NCI-H1048 (cell line): ENCODE measurements around the gene LINGO3.
"Not testable (repeated sequence)": the region's sequence is repeated elsewhere in the genome, so short reads cannot be mapped to it uniquely, and the experiment has no call there.

Experiments used
- DNase-seq: peaks from one replicate; lab custom pipeline; 2025; lab: John Stamatoyannopoulos, UW

Gene LINGO3

DNA sequence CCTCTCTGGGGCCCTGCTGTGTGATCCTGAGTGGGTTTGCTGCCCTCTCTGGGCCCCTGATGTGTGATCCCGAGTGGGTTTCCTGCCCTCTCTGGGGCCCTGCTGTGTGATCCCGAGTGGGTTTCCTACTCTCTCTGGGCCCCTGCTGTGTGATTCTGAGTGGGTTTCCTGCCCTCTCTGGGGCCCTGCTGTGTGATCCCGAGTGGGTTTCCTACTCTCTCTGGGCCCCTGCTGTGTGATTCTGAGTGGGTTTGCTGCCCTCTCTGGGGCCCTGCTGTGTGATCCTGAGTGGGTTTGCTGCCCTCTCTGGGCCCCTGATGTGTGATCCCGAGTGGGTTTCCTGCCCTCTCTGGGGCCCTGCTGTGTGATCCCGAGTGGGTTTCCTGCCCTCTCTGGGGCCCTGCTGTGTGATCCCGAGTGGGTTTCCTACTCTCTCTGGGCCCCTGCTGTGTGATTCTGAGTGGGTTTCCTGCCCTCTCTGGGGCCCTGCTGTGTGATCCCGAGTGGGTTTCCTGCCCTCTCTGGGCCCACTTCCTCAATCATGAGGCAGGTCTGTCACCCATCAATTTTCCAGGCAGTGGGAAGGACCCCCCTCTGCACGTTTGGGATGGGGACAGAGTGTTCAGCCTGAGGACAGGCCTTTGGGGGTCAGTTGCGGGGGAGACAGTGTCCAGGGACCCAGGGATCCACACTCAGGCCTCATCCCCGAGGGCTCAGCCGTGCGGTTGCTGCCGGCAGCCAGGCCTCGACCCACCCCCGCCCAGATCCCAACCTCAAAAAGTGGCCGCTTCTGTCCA, 26.5 kb downstream of the LINGO3 start:
- not testable (repeated sequence) for DNase-seq

DNA sequence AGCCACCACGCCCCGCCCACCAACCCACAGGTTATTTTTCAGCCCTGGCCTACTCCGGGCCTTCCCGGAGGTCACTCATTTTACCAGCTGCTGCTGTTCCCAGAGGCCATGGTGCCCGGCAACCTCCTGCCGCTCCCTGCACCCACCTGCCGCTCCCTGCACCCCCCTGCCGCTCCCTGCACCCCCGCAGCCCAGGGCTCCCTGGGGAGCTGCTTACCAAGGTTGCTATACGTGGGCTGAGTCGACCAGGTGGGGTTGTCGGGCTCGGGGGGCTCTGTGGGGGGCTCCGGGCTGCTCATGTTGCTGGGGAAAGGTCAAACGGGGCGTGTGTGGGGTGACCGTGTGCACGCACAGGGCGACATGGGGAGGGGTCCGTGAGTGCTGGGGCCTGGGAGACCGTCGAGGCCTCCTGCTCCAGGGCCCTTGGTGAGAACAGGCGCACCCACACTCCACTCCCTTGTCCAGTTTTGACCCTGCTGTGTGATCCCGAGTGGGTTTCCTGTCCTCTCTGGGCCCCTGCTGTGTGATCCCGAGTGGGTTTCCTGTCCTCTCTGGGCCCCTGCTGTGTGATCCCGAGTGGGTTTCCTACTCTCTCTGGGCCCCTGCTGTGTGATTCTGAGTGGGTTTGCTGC, 27.2 kb downstream of the LINGO3 start:
- no peak for DNase-seq

DNA sequence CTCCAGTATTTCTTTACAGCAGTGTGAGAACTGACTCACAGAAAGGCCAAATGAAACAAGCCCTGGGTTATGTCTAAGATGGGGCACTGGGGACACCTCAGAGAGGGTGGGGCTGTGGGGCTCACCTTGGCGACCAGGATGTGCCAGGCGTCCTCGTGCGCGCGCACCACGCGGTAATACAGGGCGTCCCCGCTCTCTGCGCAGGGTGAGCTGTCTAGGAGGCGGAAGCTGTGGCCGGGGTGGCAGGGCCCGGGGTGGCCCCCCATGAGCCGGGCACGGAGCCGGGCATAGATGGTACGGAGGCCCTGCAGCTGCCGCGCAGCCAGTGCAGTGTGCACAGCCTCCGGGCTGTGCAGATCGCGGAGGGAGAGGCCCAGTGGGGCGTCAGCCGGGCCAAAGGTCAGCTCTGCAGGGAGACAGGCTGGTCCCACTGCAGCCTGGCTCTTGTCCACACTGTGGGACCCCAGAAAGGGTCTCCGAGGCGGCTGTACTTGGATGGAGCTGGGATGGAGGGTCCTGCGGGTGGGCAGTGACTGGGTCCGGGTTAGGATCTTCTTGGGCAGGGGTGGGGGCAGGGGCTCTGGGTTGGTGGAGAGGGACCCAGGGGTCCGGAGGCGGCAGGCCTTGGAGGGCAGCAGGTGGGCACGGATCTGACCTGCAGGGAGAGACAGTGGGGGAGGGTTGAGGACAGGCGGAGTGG, 29.3 kb downstream of the LINGO3 start:
- no peak for DNase-seq

DNA sequence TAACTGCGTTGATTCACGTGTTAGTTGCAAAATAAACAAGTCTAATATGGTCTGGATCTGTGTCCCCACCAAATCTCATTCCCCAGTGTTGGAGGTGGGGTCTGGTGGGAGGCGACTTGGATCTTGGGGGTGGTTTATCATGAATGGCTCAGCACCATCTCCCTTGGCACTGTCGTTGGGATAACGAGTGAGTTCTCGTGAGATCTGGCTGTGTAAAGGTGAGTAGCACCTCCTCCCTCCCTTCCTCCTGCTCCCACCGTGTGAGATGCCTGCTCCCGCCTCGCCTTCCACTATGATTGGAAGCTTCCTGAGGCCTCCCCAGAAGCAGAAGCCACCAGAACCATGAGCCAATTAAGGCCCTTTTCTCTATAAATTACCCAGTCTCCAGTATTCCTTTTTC, 30.8 kb downstream of the LINGO3 start:
- no peak for DNase-seq

DNA sequence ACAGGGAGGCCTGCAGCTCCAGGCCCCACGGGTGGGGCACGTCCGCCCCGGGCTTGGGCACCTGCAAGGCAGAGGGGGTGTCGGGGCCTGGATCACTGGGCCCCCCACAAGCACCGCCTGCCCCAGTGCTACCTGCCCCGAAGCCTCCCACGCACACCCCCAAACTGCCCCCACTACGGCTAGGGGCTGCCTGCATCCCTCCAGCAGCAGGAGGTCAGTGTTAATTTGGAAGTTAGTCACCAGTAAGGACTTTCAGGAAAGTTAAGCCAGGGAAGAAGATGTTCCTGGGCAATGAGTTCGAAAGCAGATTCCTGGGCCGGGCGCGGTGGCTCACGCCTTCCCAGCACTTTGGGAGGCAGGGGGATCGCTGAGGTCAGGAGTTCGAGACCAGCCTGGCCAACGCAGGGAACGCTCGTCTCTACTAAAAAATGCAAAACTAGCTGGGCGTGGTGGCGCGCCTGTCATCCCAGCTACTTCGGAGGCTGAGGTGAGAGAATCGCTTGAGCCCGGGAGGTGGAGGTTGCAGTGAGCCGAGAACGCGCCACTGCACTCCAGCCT, 31.4 kb downstream of the LINGO3 start:
- no peak for DNase-seq

DNA sequence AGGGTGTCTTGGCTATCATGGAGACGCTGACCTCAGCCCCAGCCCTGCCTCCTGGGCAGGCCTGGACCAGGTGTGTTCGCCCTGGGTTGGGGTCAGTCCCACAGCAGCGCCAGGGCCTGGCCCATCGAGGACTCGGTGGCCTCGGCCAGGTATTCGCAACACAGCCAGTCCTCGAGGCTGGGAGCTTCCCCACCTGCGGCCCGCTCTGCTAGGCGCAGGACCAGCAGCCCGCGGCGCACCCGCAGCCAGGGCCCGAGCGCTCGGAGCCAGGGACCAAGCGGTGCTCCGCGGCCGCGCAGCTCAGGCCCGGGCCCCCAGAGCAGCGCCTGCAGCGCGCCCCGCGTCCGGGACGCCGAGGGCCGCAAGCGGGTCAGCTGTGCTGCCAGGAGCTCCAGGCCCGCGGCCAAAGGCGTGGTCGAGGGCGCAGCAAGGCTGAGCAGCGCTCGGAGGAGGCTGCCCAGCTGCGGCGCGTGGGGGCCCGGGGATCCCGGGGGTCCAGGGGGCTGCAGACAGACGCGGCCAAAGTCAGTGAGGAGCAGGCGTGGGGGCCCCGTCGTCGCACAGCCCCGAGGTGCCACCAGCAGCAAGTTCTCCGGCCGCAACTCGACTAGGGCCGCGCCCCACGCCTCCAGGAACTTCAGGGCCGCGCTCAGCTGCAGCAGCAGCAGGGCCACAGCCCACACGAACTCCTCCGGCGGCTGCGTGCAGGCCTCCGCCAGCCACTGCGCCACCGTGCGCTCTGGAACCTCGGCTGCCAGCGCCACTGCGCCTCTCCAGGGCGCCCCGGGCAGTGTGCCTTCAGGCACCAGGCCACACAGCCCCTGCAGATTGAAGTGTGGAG, 32.1 kb downstream of the LINGO3 start:
- no peak for DNase-seq

DNA sequence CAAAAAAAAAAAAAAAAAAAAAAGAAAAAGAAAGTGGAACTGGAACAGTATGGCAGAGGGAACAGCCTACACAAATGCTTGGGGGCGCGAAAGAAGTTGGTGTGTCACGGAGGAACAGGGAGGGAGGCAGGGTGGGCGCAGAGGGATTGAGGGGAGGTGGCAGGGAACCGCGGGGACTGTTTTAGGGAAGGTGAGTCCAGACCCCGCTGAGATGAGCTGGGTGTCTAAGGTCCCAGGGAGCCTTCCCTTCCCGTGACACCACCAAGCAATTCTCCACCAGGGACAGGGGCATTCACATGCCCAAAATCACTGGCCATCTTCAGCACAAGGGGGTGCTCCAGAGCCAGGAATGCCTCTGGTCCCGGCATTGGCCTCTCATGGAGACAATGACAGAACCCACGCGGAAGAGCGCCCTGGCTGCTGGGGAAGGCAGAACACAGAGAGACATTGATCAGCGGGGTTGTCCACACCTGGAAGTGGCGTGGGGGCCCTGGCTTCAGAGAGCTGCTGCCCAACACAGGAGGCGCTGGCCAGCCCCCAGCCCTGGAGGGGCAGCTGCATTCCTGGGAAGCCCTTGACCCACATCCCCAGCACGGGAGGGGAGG, 32.9 kb downstream of the LINGO3 start:
- no peak for DNase-seq

DNA sequence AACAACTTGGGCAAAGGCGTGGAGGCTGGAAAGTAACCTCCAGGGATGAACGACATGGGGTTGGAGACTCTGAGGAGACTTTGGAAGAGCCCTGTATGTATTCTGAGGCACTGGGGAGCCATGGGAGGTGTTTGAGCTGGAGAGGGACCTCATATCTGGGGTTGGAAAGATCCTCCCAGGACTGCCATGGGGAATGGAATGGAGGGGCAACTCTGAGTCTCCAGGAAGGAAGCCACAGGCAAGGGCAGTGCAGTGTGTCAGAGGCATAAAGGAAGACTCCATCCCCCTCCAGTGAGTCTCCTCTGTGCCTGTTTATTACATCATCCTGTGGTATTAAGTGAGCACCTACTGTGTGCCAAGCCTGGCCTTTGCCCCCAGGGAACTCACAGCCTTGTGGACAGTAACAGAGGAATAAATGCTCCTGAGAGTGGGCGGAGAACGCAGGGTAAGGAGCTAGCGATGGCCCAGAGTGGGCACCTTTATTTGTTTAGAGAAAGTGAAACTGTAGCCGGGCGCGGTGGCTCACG, 33.7 kb downstream of the LINGO3 start:
- no peak for DNase-seq

DNA sequence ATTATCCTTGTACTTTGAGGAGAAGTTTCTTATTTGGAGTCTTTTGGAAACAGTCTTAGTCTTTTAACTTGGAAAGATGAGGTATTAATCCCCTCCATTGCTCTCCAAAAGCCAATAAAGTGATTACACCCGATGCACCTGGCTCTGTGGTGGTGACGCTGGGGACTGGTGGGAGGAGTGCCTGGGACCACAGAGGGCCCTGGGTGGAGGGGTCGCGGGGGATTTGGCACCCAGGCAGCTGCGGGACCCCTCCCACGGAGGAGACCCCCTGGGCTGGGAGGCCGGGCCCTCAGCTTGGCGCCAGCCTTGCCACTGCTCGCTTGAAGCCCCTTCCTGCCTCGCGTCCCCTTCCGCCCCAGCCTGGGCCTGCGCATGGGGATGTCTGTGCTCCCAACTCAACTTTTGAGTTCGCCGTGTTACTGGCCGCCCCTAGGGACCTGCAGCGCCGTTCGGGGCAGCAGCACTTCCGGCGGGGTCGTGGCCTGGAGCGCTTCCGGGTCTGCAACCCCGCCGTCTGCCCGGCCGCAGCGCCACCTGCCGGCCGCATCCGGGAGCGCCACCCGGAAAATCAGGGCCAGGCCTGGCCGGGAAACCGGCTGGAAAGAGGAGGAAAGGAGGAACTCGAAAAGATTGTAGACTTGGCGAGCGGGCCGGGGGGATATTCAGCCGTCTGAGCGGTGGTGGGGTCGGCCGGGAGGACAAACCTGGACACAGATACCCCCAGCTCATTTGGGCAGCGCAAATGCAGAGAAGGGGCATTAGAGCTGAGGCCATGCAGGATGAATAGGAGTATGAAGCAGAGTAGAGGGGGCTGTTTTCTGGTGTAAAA, 34.4 kb downstream of the LINGO3 start:
- DNase-seq: peak; percentile 43

DNA sequence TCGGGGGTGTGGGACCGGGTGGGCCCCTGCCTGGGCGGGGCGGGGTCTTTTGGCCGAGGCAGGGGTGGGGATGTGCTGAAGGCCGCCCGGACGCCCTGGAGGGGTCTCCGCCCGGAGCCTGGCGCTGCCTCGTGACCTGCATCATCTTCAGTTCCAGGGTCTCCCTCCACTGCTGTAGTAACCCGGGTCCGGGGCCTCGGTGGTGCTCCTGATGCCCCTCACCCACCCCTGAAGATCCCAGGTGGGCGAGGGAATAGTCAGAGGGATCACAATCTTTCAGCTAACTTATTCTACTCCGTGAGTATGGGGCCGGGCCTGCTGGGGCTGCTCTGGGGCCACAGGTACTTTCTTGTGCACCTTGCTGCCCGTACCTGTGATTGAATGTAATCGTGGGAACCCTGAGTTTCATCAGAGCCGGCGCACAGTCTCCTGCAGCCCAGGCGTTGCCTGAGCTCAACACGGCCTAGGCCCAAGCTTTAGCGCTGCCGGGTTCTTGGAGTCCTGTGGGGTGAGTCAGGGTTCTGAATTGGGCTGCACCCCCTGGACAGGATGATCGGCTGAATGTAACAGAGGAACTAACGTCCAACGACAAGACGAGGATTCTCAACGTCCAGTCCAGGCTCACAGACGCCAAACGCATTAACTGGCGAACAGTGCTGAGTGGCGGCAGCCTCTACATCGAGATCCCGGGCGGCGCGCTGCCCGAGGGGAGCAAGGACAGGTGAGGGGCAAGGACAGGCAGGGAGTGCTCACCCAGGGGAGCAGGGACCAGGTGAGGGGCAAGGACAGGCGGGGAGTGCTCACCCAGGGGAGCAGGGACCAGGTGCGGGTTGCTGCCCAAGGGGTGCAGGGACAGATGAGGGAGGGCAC, 36.5 kb downstream of the LINGO3 start:
- no peak for DNase-seq

DNA sequence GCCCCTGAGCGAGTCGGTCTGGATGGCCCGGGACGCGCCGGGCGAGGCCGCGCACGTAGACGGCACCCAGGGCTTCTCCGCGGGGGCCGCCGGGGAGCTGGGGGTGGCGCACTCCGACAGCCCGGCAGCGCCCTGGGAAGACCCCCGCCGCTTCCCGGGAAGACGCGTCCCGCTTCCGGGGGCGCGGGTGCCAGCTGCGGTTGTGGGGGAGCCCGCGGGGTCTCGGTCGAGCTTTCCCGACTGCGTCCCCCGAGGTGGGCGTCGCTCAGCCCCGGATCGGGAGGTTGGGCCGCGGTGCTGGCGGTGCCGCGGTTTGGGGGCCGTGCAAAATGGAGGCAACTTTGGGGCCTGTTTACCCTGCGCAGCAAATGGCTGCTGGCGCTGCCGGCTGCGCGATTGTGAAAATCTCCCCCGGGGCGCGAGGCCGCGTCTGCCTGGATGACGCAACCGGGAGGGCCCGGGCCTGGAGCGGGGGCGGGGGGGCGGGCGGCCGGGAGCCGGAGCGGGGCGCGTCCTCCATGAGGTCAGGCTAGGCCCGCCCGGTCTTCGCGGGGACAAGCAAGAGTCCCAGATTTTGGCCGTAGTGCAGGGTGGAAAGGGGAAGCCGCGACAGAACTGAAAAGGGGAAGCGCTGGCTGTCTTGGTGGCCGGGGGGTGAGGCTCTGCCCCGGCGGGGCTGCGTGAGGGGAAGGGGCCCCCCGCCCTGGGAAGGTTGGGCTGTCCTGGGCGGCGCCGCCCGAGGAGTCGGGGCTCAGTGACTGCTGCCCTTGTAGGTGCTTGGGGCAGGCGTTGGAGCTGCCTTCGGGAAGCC, 37.3 kb downstream of the LINGO3 start:
- no peak for DNase-seq

DNA sequence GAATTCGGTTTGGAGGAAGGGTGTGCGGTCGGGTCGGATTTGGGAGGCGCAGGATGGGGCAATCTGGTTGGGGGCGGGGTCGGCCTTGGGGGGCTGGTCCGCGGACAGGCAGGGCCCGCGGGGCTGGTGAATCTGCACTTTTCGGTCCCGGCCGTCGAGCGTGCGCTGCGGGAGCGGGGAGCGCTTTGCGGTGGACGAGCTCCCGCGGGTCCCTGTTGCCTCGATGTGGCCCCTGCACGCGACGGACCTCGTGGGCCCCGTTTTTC, 37.9 kb downstream of the LINGO3 start:
- DNase-seq: no peak

DNA sequence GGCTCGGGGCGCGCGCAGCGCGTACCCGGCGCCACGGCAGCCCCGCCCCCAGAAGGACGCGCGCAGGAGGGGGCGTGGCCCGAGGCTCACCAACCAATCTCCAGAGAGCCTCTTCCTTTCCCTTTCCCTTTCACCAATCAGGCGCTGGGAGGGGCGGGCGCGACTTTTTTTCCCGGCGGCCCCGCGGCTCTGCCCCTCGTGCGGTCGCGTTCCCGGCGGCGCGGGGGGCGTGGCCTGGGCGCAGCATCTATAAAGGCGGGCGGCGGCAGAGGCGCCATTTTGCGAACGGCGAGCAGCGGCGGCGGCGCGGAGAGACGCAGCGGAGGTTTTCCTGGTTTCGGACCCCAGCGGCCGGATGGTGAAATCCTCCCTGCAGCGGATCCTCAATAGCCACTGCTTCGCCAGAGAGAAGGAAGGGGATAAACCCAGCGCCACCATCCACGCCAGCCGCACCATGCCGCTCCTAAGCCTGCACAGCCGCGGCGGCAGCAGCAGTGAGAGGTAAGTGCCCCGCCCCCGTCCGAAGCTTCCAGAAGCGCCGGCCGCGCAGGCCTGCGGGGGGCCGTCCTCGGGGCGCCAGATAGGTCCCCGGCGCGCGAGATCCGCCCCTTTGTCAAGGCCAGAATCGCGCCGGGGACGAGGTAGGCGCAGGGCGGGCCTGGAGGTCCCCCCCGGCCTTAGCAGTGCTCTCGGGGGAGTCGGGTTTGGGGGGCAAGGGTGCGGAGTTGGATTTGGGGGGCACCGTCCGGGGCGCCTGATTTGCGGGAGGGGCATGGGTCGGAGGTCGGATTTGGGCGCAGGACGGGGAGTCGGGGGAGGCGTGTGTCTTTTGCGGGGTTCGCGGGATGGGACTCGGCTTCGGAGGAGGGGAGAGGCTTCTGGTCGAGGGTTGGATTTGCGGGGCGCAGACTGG, 38.5 kb downstream of the LINGO3 start:
- peak; percentile 90 for DNase-seq

DNA sequence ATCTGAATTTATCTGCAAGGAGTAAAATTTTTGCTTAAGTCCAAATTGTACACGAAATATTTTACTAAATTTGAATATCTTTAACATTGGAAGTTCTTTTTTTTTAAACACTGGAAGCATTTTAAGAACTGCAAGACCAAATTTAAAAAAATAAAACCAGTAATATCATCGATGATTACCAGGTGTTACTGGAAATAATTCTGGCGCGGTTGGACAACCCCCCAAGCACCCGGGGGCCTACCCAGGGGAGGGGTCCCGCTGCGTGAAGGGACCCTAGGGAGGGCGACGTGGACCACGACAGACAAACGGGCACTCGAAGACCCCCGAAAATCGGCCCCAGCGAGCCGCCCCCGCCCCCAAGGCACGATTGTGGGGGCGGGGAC, 39.1 kb downstream of the LINGO3 start:
- DNase-seq: no peak

DNA sequence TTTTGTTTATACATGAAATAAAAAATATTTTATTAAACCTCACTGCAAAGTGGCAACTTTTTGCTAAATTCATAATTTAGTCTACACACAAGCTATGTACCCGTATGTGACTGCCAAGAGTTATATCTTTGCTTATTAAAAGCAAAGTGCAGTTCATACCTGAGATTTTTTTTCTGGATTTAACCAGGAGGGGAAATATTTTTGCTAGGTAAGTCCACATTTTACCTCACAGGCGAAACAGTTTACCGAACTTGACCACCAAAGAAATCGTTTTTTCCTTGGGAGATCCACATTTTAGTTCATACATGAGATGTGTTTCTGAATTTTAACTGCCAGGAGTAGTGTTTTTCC, 39.5 kb downstream of the LINGO3 start:
- DNase-seq: no peak

DNA sequence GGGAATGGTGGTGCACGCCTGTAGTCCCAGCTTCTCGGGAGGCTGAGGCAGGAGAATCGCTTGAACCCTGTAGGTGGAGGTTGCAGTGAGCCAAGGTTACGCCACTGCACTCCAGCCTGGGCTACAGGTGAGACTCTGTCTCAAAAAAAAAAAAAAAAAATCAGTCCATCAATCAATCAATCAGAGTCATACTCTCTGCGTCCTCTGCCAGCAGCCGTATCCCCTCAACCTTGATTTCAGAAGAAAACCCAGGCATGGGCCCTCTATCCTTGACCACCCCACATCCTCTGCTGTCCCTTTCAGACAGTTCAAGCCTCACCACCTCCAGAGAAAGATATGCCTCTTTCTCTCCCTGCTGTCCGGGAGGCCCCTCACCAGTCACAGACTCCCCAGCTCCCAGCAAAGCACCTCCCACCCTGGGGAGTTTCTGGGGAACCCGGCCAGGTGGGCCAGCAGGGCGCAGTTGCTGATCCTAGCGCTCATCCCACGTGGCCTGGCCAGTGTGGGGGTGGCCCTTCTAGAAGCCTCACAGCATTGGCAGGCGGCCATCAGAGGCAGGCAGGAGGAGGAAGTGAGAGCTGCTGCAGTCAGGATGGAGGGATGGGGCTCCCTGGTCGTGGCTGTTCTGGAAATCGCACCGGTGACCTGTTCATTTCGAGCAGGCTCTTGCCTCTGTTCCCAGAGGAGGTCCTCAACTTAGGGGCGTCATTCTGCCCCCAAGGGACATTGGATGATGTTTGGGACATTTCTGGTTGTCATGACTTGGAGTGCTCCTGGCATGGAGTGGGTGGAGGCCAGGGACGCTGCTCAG, 41.6 kb downstream of the LINGO3 start:
- DNase-seq: no peak
